Right atrium auricular region (tissue), 2 donors: ENCODE results near the gene NBR1. TPM values are rescaled to one million over a fixed set of nuclear protein-coding genes. Genes with fewer than 3 reads are reported as not detected.
"Not testable (repeated sequence)": the region's sequence is repeated elsewhere in the genome, so short reads cannot be mapped to it uniquely, and the experiment has no call there.

Experiments
- DNase-seq: peaks from one replicate; pipeline ENCODE4 v3.0.0-alpha.2; 2019; ENCODE audit warnings: low spot score
- H3K27ac ChIP-seq, 2 donors: fragments of 200-600 bp; sonication (generic); 1 replicate in 1 of 2; 2 replicates in 1 of 2; pipeline ENCODE4 v1.5.1; 2016 to 2019
- H3K27me3 ChIP-seq, 2 donors: fragments of 200-600 bp; sonication (generic); one replicate each; pipeline versions ENCODE4 v1.5.1 to v1.6.0; 2017 to 2019
- H3K36me3 ChIP-seq: fragments of 200-600 bp; sonication (generic); one replicate; pipeline ENCODE4 v1.5.1; 2016
- H3K4me1 ChIP-seq, 2 donors: fragments of 200-600 bp; sonication (generic); one replicate each; pipeline versions ENCODE4 v1.5.1 to v1.6.0; 2017 to 2019
- H3K4me3 ChIP-seq, 2 donors: fragments of 200-600 bp; sonication (generic); 1 replicate in 1 of 2; 2 replicates in 1 of 2; pipeline ENCODE4 v1.5.1; 2017 to 2019; ENCODE audit warnings: mild to moderate bottlenecking in 1 of 2, moderate library complexity in 1 of 2
- H3K9me3 ChIP-seq, 2 donors: fragments of 200-600 bp; sonication (generic); one replicate each; pipeline ENCODE4 v1.5.1; 2019
- CTCF ChIP-seq, 2 donors: fragments of 200-600 bp; sonication (generic); IDR thresholded peaks; one replicate each; pipeline ENCODE4 v1.5.1; 2019; ENCODE audit warnings: antibody characterized with exemption in 2 of 2
- total RNA-seq, 2 donors: library from RNA; depleted of rRNA; stranded (reverse); fragments of >200 nt; gene quantifications; one replicate each; pipeline ENCODE4 v1.1.0, GENCODE V29; 2016

Gene NBR1, protein sequence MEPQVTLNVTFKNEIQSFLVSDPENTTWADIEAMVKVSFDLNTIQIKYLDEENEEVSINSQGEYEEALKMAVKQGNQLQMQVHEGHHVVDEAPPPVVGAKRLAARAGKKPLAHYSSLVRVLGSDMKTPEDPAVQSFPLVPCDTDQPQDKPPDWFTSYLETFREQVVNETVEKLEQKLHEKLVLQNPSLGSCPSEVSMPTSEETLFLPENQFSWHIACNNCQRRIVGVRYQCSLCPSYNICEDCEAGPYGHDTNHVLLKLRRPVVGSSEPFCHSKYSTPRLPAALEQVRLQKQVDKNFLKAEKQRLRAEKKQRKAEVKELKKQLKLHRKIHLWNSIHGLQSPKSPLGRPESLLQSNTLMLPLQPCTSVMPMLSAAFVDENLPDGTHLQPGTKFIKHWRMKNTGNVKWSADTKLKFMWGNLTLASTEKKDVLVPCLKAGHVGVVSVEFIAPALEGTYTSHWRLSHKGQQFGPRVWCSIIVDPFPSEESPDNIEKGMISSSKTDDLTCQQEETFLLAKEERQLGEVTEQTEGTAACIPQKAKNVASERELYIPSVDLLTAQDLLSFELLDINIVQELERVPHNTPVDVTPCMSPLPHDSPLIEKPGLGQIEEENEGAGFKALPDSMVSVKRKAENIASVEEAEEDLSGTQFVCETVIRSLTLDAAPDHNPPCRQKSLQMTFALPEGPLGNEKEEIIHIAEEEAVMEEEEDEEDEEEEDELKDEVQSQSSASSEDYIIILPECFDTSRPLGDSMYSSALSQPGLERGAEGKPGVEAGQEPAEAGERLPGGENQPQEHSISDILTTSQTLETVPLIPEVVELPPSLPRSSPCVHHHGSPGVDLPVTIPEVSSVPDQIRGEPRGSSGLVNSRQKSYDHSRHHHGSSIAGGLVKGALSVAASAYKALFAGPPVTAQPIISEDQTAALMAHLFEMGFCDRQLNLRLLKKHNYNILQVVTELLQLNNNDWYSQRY
- 100 to 1,000 TPM in 1 of 2 donors, 10 to 100 TPM in 1; 94.0 to 101 TPM for total RNA-seq

DNA sequence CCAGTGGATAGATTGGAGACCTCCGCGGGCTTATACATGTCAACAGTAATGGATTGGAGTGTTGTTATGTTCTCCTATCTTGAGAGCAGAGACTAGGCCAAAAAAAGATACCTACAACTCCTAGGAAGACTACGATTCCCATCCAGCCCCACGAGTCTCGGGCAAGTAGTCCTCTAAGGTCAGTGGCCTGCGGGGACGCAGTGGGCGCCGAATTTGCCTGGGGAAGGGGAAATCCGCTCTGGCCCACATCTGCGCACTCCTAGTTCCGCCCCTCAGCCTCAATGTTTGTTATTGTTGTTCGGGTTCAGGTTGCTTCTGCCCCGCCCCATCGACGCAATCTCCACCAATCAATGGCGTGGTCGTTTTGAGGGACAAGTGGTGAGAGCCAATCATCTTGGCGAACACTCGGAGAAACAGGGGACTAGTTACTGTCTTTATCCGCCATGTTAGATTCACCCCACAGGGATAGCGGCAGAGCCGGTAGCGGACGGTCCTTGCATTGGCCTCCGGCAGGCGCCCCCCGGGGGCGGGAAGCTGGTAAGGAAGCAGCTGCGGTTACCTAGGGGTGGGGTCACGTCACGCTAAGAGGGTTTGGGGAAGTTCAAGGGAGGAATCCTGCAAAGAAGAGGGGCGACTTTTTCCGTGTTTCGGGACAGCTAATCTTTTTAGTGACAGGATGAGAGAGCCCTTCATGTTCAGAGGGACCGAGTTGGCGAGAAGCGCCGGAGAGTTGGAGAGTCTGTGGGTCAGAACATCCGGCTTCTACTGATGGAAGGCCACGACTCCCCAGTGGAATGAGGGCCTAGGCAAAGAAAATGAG, at the start of gene NBR1:
NBR1 (plus strand) TSS at position 449 of the 820 bp plus-strand sequence. CDS start 4,586 bp downstream, outside the sequence.
- Histone ChIP-seq H3K9me3 (no peaks in the 10 kb centered on the region), H3K36me3 (peaks cover 4% of the 10 kb centered on the region), H3K4me3 (peak within 1 kb of the TSS; percentile 78 to 87), H3K27ac (peak within 1 kb of the TSS; percentile 97 to 98), H3K27me3 (no peaks in the 10 kb centered on the region), H3K4me1 (peaks cover 0 to 55% of the 10 kb centered on the region in 2 donors)
- TF ChIP-seq CTCF (IDR thresholded peaks at IDR 0.05) = peak in 1 of 2 donors; percentile 25
- peak; percentile 98 for DNase-seq

DNA sequence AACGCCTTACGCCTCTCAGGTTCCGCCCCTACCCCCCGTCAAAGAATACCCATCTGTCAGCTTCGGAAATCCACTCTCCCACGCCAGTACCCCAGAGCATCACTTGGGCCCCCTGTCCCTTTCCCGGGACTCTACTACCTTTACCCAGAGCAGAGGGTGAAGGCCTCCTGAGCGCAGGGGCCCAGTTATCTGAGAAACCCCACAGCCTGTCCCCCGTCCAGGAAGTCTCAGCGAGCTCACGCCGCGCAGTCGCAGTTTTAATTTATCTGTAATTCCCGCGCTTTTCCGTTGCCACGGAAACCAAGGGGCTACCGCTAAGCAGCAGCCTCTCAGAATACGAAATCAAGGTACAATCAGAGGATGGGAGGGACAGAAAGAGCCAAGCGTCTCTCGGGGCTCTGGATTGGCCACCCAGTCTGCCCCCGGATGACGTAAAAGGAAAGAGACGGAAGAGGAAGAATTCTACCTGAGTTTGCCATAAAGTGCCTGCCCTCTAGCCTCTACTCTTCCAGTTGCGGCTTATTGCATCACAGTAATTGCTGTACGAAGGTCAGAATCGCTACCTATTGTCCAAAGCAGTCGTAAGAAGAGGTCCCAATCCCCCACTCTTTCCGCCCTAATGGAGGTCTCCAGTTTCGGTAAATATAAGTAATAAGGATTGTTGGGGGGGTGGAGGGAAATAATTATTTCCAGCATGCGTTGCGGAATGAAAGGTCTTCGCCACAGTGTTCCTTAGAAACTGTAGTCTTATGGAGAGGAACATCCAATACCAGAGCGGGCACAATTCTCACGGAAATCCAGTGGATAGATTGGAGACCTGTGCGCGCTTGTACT, 45.7 kb upstream of the NBR1 start, which contains the start of gene BRCA1:
BRCA1 (minus strand) TSS at position 232 of the 834 bp plus-strand sequence. CDS start 1,268 bp downstream, outside the sequence.
- H3K9me3 ChIP-seq = no peaks in the 10 kb centered on the region
- H3K27ac ChIP-seq = peak within 1 kb of the TSS; percentile 62 to 74
- H3K4me3 ChIP-seq = peak within 1 kb of the TSS; percentile 50 to 75
- no peaks in the 10 kb centered on the region for H3K36me3 ChIP-seq
- peak; percentile 96 for DNase-seq
- no peak for TF ChIP-seq CTCF (IDR thresholded peaks at IDR 0.05)
- H3K4me1 ChIP-seq = peaks cover 0 to 19% of the 10 kb centered on the region in 2 donors
- H3K27me3 ChIP-seq = no peaks in the 10 kb centered on the region

GRCh38 chr17:43125967-43126910, 44.8 kb upstream of the NBR1 start:
- DNase-seq = no peak
- peaks cover 0 to 19% of the 10 kb centered on the region in 2 donors for H3K4me1 ChIP-seq
- H3K36me3 ChIP-seq = no peaks in the 10 kb centered on the region
- H3K4me3 ChIP-seq = peak overlapping the region; percentile 50 to 75
- H3K27ac ChIP-seq = peak overlapping the region; percentile 62 to 74
- H3K9me3 ChIP-seq = no peaks in the 10 kb centered on the region
- no peak for TF ChIP-seq CTCF (IDR thresholded peaks at IDR 0.05)
- no peaks in the 10 kb centered on the region for H3K27me3 ChIP-seq

DNA sequence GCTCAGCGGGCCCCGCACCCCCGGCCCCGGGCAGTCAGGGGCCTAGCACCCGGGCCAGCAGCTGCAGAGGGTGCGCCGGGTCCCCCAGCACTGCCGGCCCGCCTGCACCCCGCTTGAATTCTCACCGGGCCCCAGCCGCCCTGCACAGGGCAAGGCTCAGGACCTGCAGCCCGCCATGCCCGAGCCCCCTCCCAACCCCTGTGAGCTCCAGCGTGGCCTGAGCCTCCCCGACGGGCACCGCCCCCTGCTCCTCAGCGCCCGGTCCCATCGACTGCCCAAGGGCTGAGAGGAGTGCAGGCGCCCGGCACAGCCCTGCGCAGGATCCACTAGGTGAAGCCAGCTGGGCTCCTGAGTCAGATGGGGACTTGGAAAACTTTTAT, 44.1 kb upstream of the NBR1 start:
- no peak for DNase-seq
- Histone ChIP-seq H3K27ac (no peak overlapping the region), H3K27me3 (no peaks in the 10 kb centered on the region), H3K9me3 (no peaks in the 10 kb centered on the region), H3K36me3 (no peaks in the 10 kb centered on the region), H3K4me3 (no peak overlapping the region), H3K4me1 (peaks cover 0 to 19% of the 10 kb centered on the region in 2 donors)
- TF ChIP-seq CTCF (IDR thresholded peaks at IDR 0.05) = no peak

DNA sequence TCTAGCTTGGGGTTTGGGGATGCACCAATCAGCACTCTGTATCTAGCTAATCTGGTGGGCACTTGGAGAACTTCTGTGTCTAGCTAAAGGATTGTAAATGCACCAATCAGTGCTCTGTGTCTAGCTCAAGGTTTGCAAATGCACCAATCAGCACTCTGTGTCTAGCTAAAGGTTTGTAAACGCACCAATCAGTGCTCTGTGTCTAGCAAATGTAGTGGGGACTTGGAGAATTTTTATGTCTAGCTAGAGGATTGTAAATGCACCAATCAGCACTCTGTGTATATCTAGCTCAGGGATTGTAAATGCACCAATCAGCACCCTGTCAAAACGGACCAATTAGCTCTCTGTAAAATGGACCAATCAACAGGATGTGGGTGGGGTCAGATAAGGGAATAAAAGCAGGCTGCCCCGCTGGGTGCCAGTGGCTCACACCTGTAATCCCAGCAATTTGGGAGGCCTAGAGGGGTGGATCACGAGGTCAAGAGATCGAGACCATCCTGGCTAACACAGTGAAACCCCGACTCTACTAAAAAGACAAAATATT, 43.6 kb upstream of the NBR1 start:
- not testable (repeated sequence) for H3K36me3 ChIP-seq, DNase-seq, H3K9me3 ChIP-seq, H3K4me3 ChIP-seq, H3K27me3 ChIP-seq, H3K27ac ChIP-seq
- H3K4me1 ChIP-seq = peaks cover 0 to 19% of the 10 kb centered on the region in 2 donors
